ENCODE measurements around the gene TTC39C. TPM values are rescaled to one million over a fixed set of nuclear protein-coding genes. Genes with fewer than 3 reads are reported as not detected.

TTC39C gene
- total and polyA plus RNA-seq, 2 donors (not counting 3 experiments of a cell fraction or from before 2014, with no cell fraction given) = 0.61 to 6.2 TPM

GRCh38 chr18:23966909-23967308 lies 47.6 kb upstream of the TTC39C start:
- Histone ChIP-seq H3K4me1 (ENCODE audit: control insufficient read depth, extremely low read depth, insufficient read depth, low read length) (no peaks in the 10 kb centered on the region), H3K27me3 (ENCODE audit: control insufficient read depth in 2 of 2, insufficient read depth in 2 of 2, low read length in 2 of 2) (peaks cover 3 to 5% of the 10 kb centered on the region in 2 experiments), H3K9me3 (replicated peaks; ENCODE audit: control insufficient read depth, insufficient read depth, low read length) (no peaks in the 10 kb centered on the region), H4K20me1 (replicated peaks; ENCODE audit: control insufficient read depth, extremely low read depth, insufficient read depth, low read length) (no peaks in the 10 kb centered on the region), H3K4me2 (ENCODE audit: insufficient read depth, low read length) (no peak overlapping the region), H3K4me3 (replicated peaks in 1 of 3; ENCODE audit: insufficient read depth in 1 of 3, low read depth in 1 of 3, low read length in 3 of 3) (no peak overlapping the region), H3K36me3 (ENCODE audit: control insufficient read depth in 2 of 2, extremely low read depth in 1 of 2, insufficient read depth in 2 of 2, low read length in 2 of 2) (no peaks in the 10 kb centered on the region), H3K9me1 (replicated peaks; ENCODE audit: control insufficient read depth, extremely low read depth, insufficient read depth, low read length) (no peaks in the 10 kb centered on the region), H3K9ac (replicated peaks; ENCODE audit: extremely low read depth, insufficient read depth, low read length) (no peak overlapping the region), H3K27ac (ENCODE audit: insufficient read depth, low read depth, low read length) (no peak overlapping the region), H3K79me2 (ENCODE audit: control insufficient read depth, insufficient read depth, low read length) (no peaks in the 10 kb centered on the region), H2AFZ (ENCODE audit: low read depth, low read length) (no peak overlapping the region)
- ChIA-PET CTCF (interaction anchor here (1.2 kb wide), 1 partner anchor 15 kb away, joined by 3 read pairs; no protein-coding TSS in a partner anchor), POLR2A (no interaction called here)
- intact Hi-C loops (cut with micrococcal nuclease) (no loop called here), dilution Hi-C loops (cut with MboI; ENCODE audit: extremely low pct_ligation_motif_present, low sequenced_read_pairs) (no loop called here)
- no TSS peak for BruUV-seq (replicated peaks)
- TF ChIP-seq EZH2 (IDR thresholded peaks at IDR 0.05; ENCODE audit: borderline replicate concordance, low read depth, low read length, severe bottlenecking) (no peak), POLR2A (IDR thresholded peaks at IDR 0.05; ENCODE audit: low read depth, low read length) (no peak), POLR2AphosphoS5 (IDR thresholded peaks at IDR 0.05; ENCODE audit: insufficient read depth, low read depth, low read length) (no peak), MYC (IDR thresholded peaks at IDR 0.05; ENCODE audit: low read depth, low read length) (no peak), MAX (IDR thresholded peaks at IDR 0.05; ENCODE audit: insufficient read depth, insufficient read length) (no peak), JUN (IDR thresholded peaks at IDR 0.05; ENCODE audit: borderline replicate concordance, insufficient read depth, insufficient read length, low read depth) (no peak), GATA2 (IDR thresholded peaks at IDR 0.05; ENCODE audit: insufficient read depth, insufficient read length, low read depth, low read length) (no peak), FOS (IDR thresholded peaks at IDR 0.05; ENCODE audit: borderline replicate concordance, insufficient read depth, low read length) (no peak), CTCF (IDR thresholded peaks at IDR 0.05; ENCODE audit: extremely low read depth in 1 of 2, insufficient read depth in 1 of 2, low read depth in 1 of 2, low read length in 2 of 2) (no peak)
- DNase-seq (ENCODE audit: low read depth, low spot score) = no peak
- no peak for FAIRE-seq
